Rectal smooth muscle tissue (tissue), 1 donor: ENCODE data around the gene TRMT1.

Experiments
- H3K27ac ChIP-seq: one replicate; pipeline ENCODE4 v1.7.0; 2013; ENCODE audit warnings: low read depth, low read length, inconsistent platforms
- H3K27me3 ChIP-seq: one replicate; pipeline ENCODE4 v1.7.0; 2013; ENCODE audit warnings: low read length; ENCODE audit not compliant: control insufficient read depth, insufficient read depth
- H3K36me3 ChIP-seq: one replicate; pipeline ENCODE4 v1.7.0; 2013; ENCODE audit warnings: low read length; ENCODE audit not compliant: control insufficient read depth, insufficient read depth
- H3K4me1 ChIP-seq: one replicate; pipeline ENCODE4 v1.7.0; 2013; ENCODE audit warnings: low read length; ENCODE audit not compliant: control insufficient read depth, insufficient read depth
- H3K4me3 ChIP-seq: one replicate; pipeline ENCODE4 v1.7.0; 2013; ENCODE audit warnings: low read length
- H3K9ac ChIP-seq: one replicate; pipeline ENCODE4 v1.7.0; 2013; ENCODE audit warnings: low read length

Gene TRMT1

GRCh38 chr19:13115936-13116281 lies 631 bp downstream of the TRMT1 start:
- Histone ChIP-seq H3K36me3 (no peaks in the 10 kb centered on the region), H3K9ac (peak overlapping the region; percentile 49), H3K4me3 (peak overlapping the region; percentile 95), H3K27me3 (no peaks in the 10 kb centered on the region), H3K27ac (no peak overlapping the region), H3K4me1 (peaks cover 13% of the 10 kb centered on the region)

DNA sequence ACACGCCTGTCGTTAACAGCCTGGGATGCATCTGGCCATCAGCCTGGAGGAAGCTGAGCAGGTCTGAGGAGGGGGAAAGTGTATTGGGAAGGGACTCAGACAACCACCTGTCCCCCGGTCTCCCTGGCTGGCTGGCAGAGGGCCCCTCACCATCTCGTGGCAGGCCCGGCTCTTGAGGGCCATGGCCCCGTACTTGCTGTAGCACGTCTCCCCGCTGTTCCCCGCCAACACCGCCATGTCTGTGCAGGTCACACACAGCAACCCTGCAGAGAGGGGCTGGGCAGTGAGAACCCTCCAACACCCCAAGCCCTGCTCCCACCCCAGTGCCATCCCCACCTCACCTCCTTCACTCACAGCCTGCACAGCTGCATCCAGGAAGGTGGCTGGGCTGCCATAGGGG lies 4.0 kb downstream of the TRMT1 start:
- Histone ChIP-seq H3K27ac (no peak overlapping the region), H3K4me3 (no peak overlapping the region), H3K4me1 (peaks cover 5% of the 10 kb centered on the region), H3K9ac (no peak overlapping the region), H3K36me3 (peaks cover 13% of the 10 kb centered on the region), H3K27me3 (no peaks in the 10 kb centered on the region)

DNA sequence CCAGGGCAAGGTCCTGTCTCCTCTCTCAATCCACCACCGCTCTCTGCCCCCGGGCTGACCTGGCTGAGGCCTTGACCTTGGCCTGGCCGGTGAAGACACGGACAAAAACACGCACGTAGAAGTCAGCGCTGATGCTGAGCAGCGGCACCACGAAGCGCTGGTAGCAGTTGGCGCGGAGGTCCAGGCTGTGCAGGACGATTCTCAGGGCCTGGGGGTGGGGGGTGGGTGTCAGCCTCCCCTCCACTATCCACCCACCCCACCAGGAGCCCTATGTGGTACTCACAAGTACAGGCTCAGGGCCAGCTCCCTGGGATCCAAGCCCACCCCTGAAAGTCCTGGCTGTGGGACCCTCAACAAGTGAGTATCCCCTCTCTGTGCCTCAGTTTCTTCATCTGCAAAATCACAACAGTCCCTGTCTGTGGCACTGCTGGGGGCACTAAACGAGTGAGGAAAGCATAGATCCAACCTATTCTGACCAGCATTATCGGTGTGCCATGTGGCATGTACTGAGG lies 6.4 kb downstream of the TRMT1 start:
- Histone ChIP-seq H3K4me1 (no peaks in the 10 kb centered on the region), H3K27me3 (no peaks in the 10 kb centered on the region), H3K27ac (no peak overlapping the region), H3K9ac (no peak overlapping the region), H3K4me3 (no peak overlapping the region), H3K36me3 (peaks cover 15% of the 10 kb centered on the region)

- Histone ChIP-seq H3K9ac (no peak overlapping the region), H3K27me3 (no peaks in the 10 kb centered on the region), H3K4me3 (no peak overlapping the region), H3K36me3 (peaks cover 15% of the 10 kb centered on the region), H3K4me1 (no peaks in the 10 kb centered on the region), H3K27ac (no peak overlapping the region)
Observed at GRCh38 chr19:13109361-13110098, 7.0 kb downstream of the TRMT1 start.

DNA sequence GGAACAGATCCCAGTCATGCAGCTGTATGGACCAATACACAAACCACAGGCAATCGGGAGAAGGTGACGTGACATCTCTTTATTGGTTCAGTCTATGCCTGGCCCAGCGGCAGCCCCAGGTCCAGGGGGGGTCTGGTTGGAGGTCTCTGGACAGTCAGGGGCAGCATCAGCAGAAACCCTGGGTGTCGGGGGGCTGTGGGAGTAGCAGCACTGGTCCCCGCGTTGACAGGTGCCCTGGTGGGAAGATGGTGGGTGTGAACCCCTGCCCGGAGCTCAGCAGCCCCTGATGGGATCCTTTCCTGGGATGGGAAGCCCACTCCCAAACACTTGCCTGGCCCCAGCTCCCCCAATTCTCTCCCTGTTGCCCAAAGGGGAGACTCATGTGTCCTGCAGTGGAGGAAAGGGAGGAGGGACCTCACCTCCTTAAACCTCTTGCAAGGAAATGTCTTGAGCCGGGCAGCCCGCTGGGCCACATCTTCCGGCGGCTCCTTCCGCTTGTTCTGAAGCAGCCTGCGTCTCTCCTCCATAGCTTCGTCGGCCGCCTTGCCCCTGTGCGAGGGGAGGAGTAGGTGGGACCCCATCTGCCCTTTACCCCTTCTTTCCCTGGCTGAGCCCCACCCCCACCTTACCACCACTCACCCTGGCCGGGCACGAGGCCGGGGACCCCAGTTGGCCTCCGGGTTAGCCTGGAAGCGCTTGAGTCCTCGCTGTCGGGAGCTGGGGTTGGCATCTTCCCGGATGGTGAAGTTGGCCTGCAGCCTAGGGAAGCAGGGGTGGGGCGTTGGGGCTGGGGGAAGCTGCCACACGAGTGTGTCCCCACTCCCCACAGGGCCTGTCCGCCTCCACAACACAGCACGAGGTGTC lies 11.5 kb downstream of the TRMT1 start:
- Histone ChIP-seq H3K4me1 (peaks cover 10% of the 10 kb centered on the region), H3K4me3 (peak overlapping the region; percentile 54), H3K36me3 (peaks cover 12% of the 10 kb centered on the region), H3K9ac (peak overlapping the region; percentile 21), H3K27ac (no peak overlapping the region), H3K27me3 (no peaks in the 10 kb centered on the region)

GRCh38 chr19:13104360-13104847 lies 12.1 kb downstream of the TRMT1 start:
- Histone ChIP-seq H3K27ac (no peak overlapping the region), H3K9ac (peak overlapping the region; percentile 21), H3K4me1 (peaks cover 10% of the 10 kb centered on the region), H3K27me3 (no peaks in the 10 kb centered on the region), H3K4me3 (peak overlapping the region; percentile 54), H3K36me3 (peaks cover 8% of the 10 kb centered on the region)

- Histone ChIP-seq H3K4me3 (peak overlapping the region; percentile 54), H3K27ac (peak overlapping the region; percentile 70), H3K4me1 (peaks cover 10% of the 10 kb centered on the region), H3K9ac (peak overlapping the region; percentile 11), H3K27me3 (no peaks in the 10 kb centered on the region), H3K36me3 (peaks cover 4% of the 10 kb centered on the region)
Observed at GRCh38 chr19:13103581-13104359, 12.8 kb downstream of the TRMT1 start.

DNA sequence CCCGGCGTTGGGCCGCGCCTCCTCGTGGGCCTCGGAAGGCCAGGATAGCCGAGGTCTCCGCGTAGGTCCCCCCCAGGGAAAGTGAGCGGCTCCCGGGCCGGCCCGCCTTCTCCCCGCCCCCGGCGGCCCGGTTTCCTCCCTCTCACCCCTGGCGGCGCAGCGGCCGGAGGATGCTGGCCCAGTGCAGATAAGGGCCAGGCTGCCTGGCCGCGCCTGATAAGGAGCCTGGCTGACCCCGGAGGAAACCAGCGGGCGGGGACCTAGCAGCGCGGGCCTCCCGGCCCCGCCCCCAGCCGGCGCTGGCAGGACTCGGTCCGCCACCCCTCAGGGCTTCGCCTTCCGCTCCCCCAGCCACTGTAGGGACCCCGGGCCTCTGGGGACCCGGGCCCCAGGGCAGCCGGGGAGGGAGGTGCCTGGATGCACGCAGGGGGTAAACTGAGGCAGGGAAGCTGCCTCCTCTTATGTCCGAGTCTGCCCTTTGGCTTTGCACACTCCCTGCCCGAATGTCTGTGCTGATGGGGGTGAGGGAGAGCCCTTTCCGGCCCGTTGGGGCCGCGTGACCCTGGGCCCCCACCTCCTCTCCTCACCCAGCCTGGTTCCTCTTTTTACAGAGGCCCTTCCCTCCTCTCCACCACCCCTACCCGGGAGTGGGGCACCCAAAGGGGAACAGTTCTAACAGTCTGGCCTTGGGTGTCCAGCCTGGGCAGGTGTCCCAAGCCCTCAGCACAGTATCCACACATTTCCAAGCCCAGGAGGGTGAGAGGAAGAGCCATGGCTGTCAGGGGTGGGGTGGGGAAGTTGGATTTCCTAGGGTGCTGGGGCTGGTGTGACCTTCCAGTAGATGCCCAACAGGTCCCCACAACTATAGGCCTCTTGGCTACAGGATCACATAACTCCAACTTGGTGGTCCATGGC lies 13.6 kb downstream of the TRMT1 start, which contains the start of gene LYL1:
TSS of gene LYL1 (minus strand) at position 193 of the 915 bp plus-strand sequence. CDS start 1,687 bp downstream, outside the sequence.
- Histone ChIP-seq H3K36me3 (peaks cover 4% of the 10 kb centered on the region), H3K27ac (peak within 1 kb of the TSS; percentile 70), H3K9ac (peak within 1 kb of the TSS; percentile 49), H3K4me3 (peak within 1 kb of the TSS; percentile 81), H3K27me3 (no peaks in the 10 kb centered on the region), H3K4me1 (peaks cover 10% of the 10 kb centered on the region)

GRCh38 chr19:13102416-13102665 lies 14.2 kb downstream of the TRMT1 start:
- Histone ChIP-seq H3K4me1 (peaks cover 10% of the 10 kb centered on the region), H3K9ac (peak overlapping the region; percentile 13), H3K27me3 (no peaks in the 10 kb centered on the region), H3K36me3 (no peaks in the 10 kb centered on the region), H3K27ac (peak overlapping the region; percentile 70), H3K4me3 (peak overlapping the region; percentile 81)

- Histone ChIP-seq H3K27me3 (no peaks in the 10 kb centered on the region), H3K4me1 (peaks cover 10% of the 10 kb centered on the region), H3K4me3 (peak overlapping the region; percentile 81), H3K36me3 (no peaks in the 10 kb centered on the region), H3K9ac (peak overlapping the region; percentile 49), H3K27ac (peak overlapping the region; percentile 70)
Observed at GRCh38 chr19:13101590-13102415, 14.7 kb downstream of the TRMT1 start.
